Fibroblast of skin of scalp (primary cell): ENCODE results near the gene RAI1.

Experiments
- DNase-seq: peaks from one replicate; pipeline ENCODE4 v3.0.0-alpha.2; 2013

The RAI1 gene

GRCh38 chr17:17752089-17752820, 71.0 kb downstream of the RAI1 start:
- peak; percentile 95 for DNase-seq

GRCh38 chr17:17752821-17753321, 71.6 kb downstream of the RAI1 start:
- no peak for DNase-seq

GRCh38 chr17:17754719-17755686, 73.7 kb downstream of the RAI1 start:
- DNase-seq: no peak

- DNase-seq: no peak
Observed at GRCh38 chr17:17755715-17756114, 74.5 kb downstream of the RAI1 start.

- DNase-seq: no peak
Observed at GRCh38 chr17:17757391-17757791, 76.1 kb downstream of the RAI1 start.

GRCh38 chr17:17757956-17758845, 76.9 kb downstream of the RAI1 start:
- DNase-seq: no peak

GRCh38 chr17:17758941-17759563, 77.8 kb downstream of the RAI1 start:
- DNase-seq: no peak

- no peak for DNase-seq
Observed at GRCh38 chr17:17760350-17760749, 79.1 kb downstream of the RAI1 start.

- no peak for DNase-seq
Observed at GRCh38 chr17:17760872-17761550, 79.8 kb downstream of the RAI1 start.

GRCh38 chr17:17761894-17762743, 80.9 kb downstream of the RAI1 start:
- DNase-seq: no peak

GRCh38 chr17:17762744-17763105, 81.5 kb downstream of the RAI1 start:
- DNase-seq: no peak

- DNase-seq: no peak
Observed at GRCh38 chr17:17763136-17763535, 81.9 kb downstream of the RAI1 start.

GRCh38 chr17:17763734-17764133, 82.5 kb downstream of the RAI1 start:
- DNase-seq: no peak

GRCh38 chr17:17765359-17766076, 84.3 kb downstream of the RAI1 start:
- no peak for DNase-seq

GRCh38 chr17:17766077-17766743, 85.0 kb downstream of the RAI1 start:
- DNase-seq: no peak

GRCh38 chr17:17766744-17767120, 85.5 kb downstream of the RAI1 start:
- no peak for DNase-seq

- peak; percentile 65 for DNase-seq
Observed at GRCh38 chr17:17767154-17767869, 86.1 kb downstream of the RAI1 start.

- no peak for DNase-seq
Observed at GRCh38 chr17:17767887-17768418, 86.7 kb downstream of the RAI1 start.
